GM21390 (cell line): ENCODE data around the gene RNF121.

Source experiments
- ATAC-seq: cut with Tn5 transposase; IDR thresholded peaks from one replicate; pipeline ENCODE4 v1.9.1; 2021; ENCODE audit not compliant: unreplicated experiment

The RNF121 gene

DNA sequence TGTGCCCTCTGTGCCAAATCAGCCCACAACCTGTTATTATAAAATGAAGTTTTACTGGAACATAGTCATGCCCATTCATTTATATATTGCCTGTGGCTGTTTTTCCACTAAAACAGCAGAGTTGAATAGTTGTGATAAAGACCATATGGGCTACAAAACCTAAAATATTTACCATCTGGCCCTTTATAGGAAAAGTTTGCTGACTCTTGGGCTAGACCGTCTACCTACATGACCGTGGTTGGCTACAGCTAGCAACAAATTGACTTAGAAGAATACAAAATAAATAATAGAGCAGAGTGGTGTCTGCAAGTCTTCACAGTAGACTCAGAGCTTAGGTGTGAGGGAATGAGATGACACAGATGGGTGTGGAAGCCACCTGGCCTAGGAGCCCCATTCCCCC, 58.7 kb downstream of the RNF121 start:
- no peak for ATAC-seq

DNA sequence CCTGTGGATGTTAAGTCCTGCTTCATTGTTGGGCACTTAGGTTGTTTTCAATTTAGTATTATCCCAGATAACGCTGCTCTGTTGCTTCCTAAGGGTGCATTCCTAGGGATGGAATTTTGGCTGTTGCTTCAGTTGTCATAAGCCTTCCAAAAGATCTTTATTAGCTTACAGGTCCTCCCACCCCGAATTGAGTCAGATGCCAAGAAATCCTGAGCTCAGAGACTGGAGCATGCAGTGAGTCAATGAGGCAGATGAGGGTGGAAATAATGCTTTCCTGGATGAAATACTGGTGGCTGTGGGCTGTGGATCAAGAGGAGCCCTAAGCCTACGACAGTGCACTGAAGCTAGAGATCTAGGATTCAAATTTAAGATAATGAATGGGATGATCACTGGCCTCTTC, 59.2 kb downstream of the RNF121 start:
- no peak for ATAC-seq

- no peak for ATAC-seq
Observed at GRCh38 chr11:71990701-71991100, 61.9 kb downstream of the RNF121 start.

DNA sequence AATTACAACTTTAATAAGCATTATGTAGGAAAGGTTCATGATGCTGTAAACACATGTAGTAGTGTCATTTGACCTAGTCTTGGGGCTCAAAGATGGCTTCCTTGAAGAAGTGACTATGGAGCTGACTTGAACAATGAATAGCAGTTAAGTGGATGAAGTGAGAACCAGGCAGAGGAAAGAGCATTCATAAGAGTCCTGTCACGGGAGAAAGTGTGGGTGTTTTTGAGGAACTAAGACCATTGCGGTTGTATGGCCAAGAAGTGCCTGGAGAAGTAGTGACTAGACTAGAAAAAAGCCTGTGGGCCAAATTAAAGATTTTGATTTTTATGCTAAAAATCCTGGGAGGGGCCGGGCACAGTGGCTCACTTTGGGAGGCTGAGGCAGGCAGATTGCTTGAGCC, 62.6 kb downstream of the RNF121 start:
- ATAC-seq, result peak; percentile 65

DNA sequence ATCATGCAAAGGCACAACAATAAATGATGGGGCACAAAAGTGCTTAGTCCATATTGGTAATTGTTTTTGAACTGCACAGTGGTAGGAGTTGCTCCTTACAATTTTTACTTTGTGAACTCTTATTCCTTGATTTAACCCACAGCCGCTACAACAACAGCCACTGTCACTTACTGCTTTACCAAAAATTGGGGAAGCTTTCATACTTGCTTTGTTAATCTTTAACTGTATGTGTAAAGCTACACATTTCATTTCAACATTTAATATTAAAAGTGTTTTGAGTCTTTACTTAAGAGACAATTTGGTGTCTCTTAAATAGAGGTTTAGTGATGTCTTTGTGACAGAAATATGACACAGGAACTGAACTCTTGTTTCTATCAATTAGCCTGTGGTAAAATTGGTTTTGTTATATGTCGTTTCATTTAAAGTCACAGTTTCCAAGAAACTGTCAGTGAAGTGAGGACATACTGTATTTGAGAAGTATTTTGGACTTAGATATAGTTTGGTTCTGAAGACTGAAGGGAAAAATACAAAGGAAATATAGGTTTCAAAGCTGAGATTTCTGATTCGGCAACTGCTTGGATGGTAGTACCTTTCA, 63.4 kb downstream of the RNF121 start:
- no peak for ATAC-seq

DNA sequence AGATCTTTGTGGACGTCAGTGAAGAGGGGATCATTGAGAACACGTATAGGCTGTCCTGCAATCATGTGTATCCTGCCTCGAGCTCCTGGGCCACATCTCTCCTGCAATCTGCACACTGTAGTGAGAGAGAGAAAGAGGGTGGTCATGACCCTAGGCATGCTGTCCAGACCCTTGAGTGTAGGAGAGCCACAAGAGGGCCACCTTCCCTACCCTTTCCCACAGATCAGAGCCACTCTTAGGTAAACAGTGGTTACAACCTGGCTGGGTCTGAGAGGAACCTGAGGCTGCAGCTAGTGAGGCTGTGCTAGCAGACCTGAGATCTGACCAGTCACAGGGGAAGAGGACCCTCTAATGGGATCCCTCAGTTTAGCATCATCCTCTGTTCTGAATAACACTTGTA, 65.9 kb downstream of the RNF121 start:
- ATAC-seq, result no peak

DNA sequence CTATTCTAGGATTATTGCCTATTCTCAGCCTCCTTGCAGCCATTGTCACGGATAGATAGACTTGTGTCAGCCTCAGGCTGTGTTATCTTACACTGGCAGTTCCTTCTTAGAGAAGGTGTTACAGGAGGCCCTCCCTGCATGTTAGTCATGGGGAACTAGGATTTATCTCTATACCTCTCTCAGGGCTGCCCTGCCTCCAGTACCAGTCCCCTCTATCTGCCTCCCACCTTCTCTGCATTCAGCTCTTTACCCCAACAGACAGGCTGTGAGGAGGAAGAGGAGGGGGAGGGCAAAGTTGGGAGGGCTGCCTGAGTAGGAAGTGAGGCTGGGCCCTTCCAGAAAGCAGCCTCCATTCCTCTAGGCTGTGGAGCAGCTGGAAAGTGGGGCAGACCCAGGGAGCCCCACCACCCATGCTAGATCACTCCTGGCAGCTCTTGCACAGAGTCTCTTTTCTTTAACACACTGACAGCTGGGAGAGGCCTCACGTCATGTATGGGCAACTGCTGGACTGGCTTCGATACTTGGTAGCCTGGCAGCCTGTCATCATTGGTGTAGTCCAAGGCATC, 67.0 kb downstream of the RNF121 start:
- ATAC-seq, result no peak

GRCh38 chr11:71996517-71996916, 67.7 kb downstream of the RNF121 start:
- no peak for ATAC-seq

DNA sequence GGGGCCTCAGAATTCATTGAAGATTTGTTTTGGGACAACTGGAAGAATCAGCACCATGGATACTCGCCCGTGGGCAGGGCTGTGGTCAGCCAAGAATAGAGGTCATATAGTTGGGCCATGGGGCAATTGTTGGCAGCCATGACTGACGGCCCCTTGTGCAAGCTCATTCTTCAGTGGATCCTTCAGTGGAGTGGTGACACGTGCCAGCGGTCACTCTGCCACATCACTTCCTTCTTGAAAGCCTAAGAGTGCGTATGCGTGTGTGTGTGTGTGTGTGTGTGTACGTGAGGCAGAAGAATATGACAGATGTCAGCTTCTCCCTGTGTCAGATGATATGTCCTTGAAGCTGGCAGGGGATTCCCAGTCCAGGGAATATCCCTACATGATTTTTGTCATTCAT, 68.1 kb downstream of the RNF121 start:
- no peak for ATAC-seq

- ATAC-seq, result no peak
Observed at GRCh38 chr11:71997594-71997993, 68.7 kb downstream of the RNF121 start.

GRCh38 chr11:71998061-71998460, 69.2 kb downstream of the RNF121 start:
- no peak for ATAC-seq

DNA sequence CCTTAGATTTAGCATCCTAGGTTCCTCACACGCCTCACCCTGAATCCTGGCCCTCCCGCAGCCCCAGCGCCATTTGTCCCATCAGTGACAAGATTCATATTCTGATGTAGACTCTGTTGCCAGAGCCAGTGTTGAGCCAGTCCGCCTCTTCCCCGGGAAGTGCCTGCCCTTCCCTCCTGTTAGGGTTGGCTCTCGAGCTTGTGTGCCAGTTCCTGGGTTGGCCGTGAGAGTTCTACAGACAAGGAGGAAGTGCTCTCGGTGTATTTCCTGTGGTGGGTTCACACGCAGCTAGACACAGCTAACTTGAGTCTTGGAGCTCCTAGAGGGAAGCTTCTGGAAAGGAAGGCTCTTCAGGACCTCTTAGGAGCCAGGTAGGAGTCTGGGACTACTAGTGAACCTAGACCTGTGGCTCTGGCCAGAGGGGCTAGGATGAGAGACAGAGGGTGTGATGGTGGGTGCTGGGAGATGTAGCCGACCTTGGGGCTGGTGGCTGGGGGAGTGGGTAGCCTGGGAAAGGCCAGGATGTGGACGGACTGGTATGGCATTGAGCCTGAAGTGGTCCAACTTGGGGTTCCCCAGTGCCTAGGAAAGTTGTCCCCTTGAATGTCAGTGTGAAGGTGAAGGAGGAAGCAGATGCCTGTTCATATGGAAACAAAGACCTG, 69.9 kb downstream of the RNF121 start, which contains the start of gene IL18BP:
IL18BP (plus strand) TSS at position 261 of the 662 bp plus-strand sequence. CDS start 1,076 bp downstream, outside the sequence.
- peak; percentile 50 for ATAC-seq

DNA sequence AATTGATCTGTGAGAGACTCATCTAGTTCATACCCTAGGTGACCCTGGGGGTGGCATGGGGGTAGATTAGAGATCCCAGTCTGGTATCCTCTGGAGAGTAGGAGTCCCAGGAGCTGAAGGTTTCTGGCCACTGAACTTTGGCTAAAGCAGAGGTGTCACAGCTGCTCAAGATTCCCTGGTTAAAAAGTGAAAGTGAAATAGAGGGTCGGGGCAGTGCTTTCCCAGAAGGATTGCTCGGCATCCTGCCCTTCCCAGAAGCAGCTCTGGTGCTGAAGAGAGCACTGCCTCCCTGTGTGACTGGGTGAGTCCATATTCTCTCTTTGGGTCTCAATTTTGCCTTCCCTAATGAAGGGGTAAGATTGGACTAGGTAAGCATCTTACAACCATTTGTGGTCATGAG, 70.5 kb downstream of the RNF121 start:
- ATAC-seq, result no peak

DNA sequence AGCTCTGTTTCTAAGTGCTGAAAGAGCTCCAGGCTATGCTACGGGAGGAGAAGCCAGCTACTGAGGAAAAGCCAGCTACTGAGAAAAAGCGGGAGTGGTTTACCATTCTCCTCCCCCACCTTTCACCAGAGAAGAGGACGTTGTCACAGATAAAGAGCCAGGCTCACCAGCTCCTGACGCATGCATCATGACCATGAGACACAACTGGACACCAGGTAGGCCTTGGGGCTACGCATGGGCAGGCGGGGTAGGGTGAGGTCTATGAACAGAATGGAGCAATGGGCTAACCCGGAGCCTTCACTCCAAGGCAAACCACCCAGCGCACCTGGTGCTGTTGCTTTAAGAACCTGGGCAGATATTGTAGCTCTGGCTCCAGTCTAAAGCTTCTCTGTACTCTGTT, 71.0 kb downstream of the RNF121 start:
- ATAC-seq, result no peak

DNA sequence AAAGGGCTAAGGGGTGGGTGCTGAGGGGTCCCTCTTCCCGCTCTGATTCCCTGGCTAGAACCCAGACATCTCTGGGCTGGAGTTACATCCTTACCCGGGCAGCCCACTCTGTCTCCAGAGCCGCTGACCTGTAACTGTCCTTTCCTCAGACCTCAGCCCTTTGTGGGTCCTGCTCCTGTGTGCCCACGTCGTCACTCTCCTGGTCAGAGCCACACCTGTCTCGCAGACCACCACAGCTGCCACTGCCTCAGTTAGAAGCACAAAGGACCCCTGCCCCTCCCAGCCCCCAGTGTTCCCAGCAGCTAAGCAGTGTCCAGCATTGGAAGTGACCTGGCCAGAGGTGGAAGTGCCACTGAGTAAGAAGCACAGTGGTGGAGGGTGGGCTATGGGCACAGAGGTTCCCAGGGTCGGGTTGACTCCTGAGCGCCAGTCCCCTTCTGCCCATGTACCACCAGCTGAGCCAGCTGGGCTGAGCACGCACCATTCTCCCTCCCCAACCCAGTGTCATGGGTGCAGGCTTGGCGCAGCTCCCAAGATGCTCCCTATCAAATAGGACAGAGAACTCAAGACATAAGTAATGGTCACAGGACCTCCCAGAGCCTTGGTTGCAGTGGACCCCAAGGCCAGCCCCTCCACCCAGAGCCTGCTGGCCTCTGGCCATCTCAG, 71.5 kb downstream of the RNF121 start:
- ATAC-seq, result no peak

- no peak for ATAC-seq
Observed at GRCh38 chr11:72001285-72001684, 72.4 kb downstream of the RNF121 start.

- no peak for ATAC-seq
Observed at GRCh38 chr11:72001834-72002591, 73.2 kb downstream of the RNF121 start.

- no peak for ATAC-seq
Observed at GRCh38 chr11:72002841-72003775, 74.3 kb downstream of the RNF121 start.

DNA sequence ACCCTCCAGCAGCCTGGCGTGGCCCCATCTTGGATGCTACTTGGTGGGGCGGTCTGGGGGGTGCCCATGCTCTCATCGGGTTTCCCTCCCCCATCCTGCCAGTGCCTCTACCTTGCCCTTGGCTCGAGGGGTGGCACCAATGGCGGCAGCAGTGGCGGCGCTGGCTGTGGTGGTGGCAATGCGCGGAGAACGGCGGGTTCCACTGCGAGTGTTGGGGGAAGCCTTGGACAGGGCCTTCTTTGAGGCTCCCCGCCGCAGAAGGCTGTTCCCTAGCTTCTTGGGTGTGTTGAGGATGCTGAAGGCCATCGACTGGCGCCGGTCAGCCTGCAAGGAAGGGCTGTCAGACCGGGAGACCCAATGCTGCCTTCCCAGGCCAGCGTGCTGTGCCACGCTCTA, 74.9 kb downstream of the RNF121 start:
- ATAC-seq, result no peak
